Adrenal gland (tissue), 5 donors: ENCODE measurements around the gene MAPK4.

ENCODE experiments used
- POLR2A ChIP-seq, 2 donors: fragments of 450-650 bp; IDR thresholded peaks; one replicate each; pipeline ENCODE4 v1.6.1; 2017; ENCODE audit warnings: antibody characterized with exemption in 2 of 2, mild to moderate bottlenecking in 2 of 2, moderate library complexity in 1 of 2
- TF ChIP-seq, protein P1 (sequence below), 6 experiments: fragments of 450-650 bp in 4 of 6; fragments of 200-600 bp in 2 of 6; sonication (generic) in 1 of 6; IDR thresholded peaks; 1 replicate in 5 of 6; 2 replicates in 1 of 6; pipeline versions ENCODE4 v1.5.1 to v1.8.0; 2016 to 2021; ENCODE audit warnings: antibody characterized with exemption in 6 of 6, mild to moderate bottlenecking in 2 of 6, moderate library complexity in 1 of 6
- donor health status: DM: no; HTN: no; CAD: no.

DNA sequence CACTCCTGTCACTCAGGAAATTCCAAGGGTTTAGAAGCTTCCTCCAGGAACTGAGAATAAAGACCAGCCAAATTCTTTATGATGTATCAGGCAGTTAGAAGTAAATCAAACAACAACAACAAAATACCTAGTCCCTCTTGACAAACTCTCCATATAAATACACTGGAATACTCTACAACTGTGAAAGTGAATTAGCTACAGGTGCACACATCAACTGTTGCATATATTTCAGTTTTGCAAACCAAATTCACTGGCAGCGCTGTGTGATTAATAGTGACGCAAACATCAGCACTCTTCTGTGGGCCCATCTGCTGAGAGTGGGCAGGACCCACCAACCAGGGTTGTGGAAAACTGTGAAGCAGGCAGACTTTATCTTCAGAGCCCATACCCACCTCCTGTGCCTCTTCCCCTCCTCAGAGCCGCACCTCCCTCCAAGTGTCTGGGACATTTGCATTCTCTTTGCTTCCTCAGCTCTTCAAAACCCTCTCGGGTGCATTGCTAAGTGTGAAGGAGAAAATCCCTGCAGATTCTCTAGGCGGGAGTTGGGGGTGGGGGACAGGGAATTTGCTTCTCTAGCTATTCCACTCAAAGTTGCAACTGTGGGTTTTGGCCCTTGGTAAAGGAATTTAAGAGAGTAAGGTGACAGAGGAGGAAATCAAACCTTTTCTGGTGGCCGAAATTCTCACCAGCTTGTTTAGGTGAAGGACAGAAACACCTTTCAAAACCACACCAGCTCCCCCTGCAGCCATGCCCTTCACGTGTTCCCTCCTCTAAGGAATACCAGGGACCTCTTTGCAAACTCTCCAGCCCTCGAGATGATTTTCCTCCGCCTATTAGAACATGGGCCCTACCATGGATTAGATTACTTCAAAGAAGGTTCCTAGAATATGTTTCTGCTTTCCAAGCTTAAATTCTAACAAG is 140.6 kb downstream of the MAPK4 start:
- TF ChIP-seq, protein P1, sequence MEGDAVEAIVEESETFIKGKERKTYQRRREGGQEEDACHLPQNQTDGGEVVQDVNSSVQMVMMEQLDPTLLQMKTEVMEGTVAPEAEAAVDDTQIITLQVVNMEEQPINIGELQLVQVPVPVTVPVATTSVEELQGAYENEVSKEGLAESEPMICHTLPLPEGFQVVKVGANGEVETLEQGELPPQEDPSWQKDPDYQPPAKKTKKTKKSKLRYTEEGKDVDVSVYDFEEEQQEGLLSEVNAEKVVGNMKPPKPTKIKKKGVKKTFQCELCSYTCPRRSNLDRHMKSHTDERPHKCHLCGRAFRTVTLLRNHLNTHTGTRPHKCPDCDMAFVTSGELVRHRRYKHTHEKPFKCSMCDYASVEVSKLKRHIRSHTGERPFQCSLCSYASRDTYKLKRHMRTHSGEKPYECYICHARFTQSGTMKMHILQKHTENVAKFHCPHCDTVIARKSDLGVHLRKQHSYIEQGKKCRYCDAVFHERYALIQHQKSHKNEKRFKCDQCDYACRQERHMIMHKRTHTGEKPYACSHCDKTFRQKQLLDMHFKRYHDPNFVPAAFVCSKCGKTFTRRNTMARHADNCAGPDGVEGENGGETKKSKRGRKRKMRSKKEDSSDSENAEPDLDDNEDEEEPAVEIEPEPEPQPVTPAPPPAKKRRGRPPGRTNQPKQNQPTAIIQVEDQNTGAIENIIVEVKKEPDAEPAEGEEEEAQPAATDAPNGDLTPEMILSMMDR (IDR thresholded peaks at IDR 0.05): no peak
- no peak for TF ChIP-seq POLR2A (IDR thresholded peaks at IDR 0.05)
